ENCODE data around the gene OTUD3. TPM values are rescaled to one million over a fixed set of nuclear protein-coding genes. Genes with fewer than 3 reads are reported as not detected.

The OTUD3 gene
- polyA plus RNA-seq, 1 of the 3 experiments (the other 2 are of a cell fraction), result 2.6 TPM

DNA sequence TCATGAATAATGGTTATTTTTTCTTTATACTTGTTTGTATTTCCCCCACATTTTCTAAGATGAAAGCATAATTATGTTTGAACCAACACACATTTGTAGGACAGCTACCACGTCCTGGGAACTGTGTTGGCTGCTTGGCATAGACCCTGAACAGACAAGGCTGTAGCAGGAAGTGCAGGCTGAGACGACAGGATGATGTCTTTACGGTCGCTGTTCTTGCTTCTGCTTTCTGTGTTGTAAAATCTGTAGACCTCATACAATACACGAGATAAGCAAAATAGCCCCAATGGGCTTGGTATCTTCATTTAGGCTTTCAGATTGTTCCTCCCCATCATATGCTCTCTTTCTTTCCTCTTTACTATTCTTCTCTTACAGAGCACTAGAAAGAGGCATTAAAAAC lies 23.3 kb upstream of the OTUD3 start:
- POLR2A ChIA-PET, result no interaction called here
- CTCF ChIA-PET, result no interaction called here
- no peak overlapping the region for H3K9ac ChIP-seq
- no peaks in the 10 kb centered on the region for H3F3A ChIP-seq (replicated peaks; ENCODE audit: insufficient read depth)
- no peak for DNase-seq
- no peaks in the 10 kb centered on the region for H4K20me1 ChIP-seq (ENCODE audit: insufficient read depth)
- no peak overlapping the region for H2AFZ ChIP-seq (ENCODE audit: low read depth)
- no peaks in the 10 kb centered on the region for H3K9me3 ChIP-seq
- no peaks in the 10 kb centered on the region for H3K9me2 ChIP-seq
- 41% methylated on average over 5 of the region's 5 CpGs for WGBS (ENCODE audit: low lambda C conversion rate)
- no peak overlapping the region for H3K27ac ChIP-seq (ENCODE audit: low read depth in 2 of 2, low read length in 1 of 2)
- H3K79me2 ChIP-seq (ENCODE audit: insufficient read depth), result no peaks in the 10 kb centered on the region
- H3K27me3 ChIP-seq (ENCODE audit: insufficient read depth), result no peaks in the 10 kb centered on the region
- no peak overlapping the region for H3K4me3 ChIP-seq (ENCODE audit: low read depth in 2 of 2, low read length in 1 of 2)
- H3K36me3 ChIP-seq (replicated peaks in 1 of 2; ENCODE audit: control insufficient read depth in 1 of 2, insufficient read depth in 2 of 2, low read length in 1 of 2), result no peaks in the 10 kb centered on the region
- TF ChIP-seq RAD21 (IDR thresholded peaks at IDR 0.05; ENCODE audit: low read length) (no peak), MXI1 (IDR thresholded peaks at IDR 0.05; ENCODE audit: low read depth, low read length) (no peak)
- no peak overlapping the region for H3K4me2 ChIP-seq
- H3K4me1 ChIP-seq (ENCODE audit: control insufficient read depth in 1 of 2, insufficient read depth in 2 of 2, low read depth in 1 of 2, low read length in 1 of 2), result no peaks in the 10 kb centered on the region; a peak in 2 of 4 replicates

DNA sequence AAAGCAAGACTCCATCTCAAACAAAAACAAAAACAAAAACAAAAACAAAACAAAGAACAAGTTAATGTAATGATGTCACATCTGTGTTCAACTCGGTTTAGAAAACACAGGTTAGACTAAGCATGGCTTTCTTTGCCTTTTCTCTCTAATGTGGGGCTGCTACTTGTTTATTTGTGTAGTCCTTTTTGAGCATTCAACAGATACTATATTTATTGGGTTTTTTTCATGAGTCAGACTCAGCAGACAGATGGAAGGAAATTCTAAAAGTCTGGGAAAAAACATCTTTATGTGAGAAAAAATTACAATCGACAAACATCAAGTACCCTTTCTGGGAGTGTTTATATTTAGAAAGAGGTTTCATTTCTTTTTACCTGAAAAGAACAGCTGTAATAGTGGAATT lies 22.3 kb upstream of the OTUD3 start:
- Histone ChIP-seq H3K27ac (ENCODE audit: low read depth in 2 of 2, low read length in 1 of 2) (no peak overlapping the region), H3F3A (replicated peaks; ENCODE audit: insufficient read depth) (no peaks in the 10 kb centered on the region), H3K9me2 (no peaks in the 10 kb centered on the region), H3K27me3 (ENCODE audit: insufficient read depth) (no peaks in the 10 kb centered on the region), H3K9ac (no peak overlapping the region), H3K4me3 (ENCODE audit: low read depth in 2 of 2, low read length in 1 of 2) (no peak overlapping the region), H3K79me2 (ENCODE audit: insufficient read depth) (no peaks in the 10 kb centered on the region), H2AFZ (ENCODE audit: low read depth) (no peak overlapping the region), H3K4me1 (ENCODE audit: control insufficient read depth in 1 of 2, insufficient read depth in 2 of 2, low read depth in 1 of 2, low read length in 1 of 2) (no peaks in the 10 kb centered on the region; a peak in 2 of 4 replicates), H3K9me3 (no peaks in the 10 kb centered on the region), H4K20me1 (ENCODE audit: insufficient read depth) (no peaks in the 10 kb centered on the region), H3K36me3 (replicated peaks in 1 of 2; ENCODE audit: control insufficient read depth in 1 of 2, insufficient read depth in 2 of 2, low read length in 1 of 2) (no peaks in the 10 kb centered on the region), H3K4me2 (no peak overlapping the region)
- ChIA-PET POLR2A (no interaction called here), CTCF (interaction anchor here (0.8 kb wide), 1 partner anchor 293 kb away, joined by 3 read pairs; no protein-coding TSS in a partner anchor)
- no peak for DNase-seq
- WGBS (ENCODE audit: low lambda C conversion rate), result 49% methylated on average over 2 of the region's 2 CpGs
- TF ChIP-seq POLR2AphosphoS5 (IDR thresholded peaks at IDR 0.05; ENCODE audit: low read depth, low read length) (no peak), TEAD4 (IDR thresholded peaks at IDR 0.05; ENCODE audit: borderline replicate concordance, insufficient read depth) (no peak), JUND (IDR thresholded peaks at IDR 0.05) (no peak), GATA2 (CRISPR knock-in tag; IDR thresholded peaks at IDR 0.05) (no peak), REST (IDR thresholded peaks at IDR 0.05; ENCODE audit: low read depth, low read length) (no peak), USF2 (IDR thresholded peaks at IDR 0.05; ENCODE audit: borderline replicate concordance, low read depth, low read length) (no peak), ELF1 (IDR thresholded peaks at IDR 0.05) (no peak), MAX (IDR thresholded peaks at IDR 0.05; ENCODE audit: low read depth) (no peak), CHD2 (IDR thresholded peaks at IDR 0.05; ENCODE audit: low read length, partially characterized antibody) (no peak), RFX5 (IDR thresholded peaks at IDR 0.05; ENCODE audit: low read length) (no peak), RXRA (IDR thresholded peaks at IDR 0.05; ENCODE audit: borderline replicate concordance, low read depth) (no peak), CTCF (IDR thresholded peaks at IDR 0.05) (no peak), MXI1 (IDR thresholded peaks at IDR 0.05; ENCODE audit: low read depth, low read length) (no peak), MEF2A (IDR thresholded peaks at IDR 0.05; ENCODE audit: borderline replicate concordance, low read depth) (no peak)
- TF ChIP-seq, protein P1, sequence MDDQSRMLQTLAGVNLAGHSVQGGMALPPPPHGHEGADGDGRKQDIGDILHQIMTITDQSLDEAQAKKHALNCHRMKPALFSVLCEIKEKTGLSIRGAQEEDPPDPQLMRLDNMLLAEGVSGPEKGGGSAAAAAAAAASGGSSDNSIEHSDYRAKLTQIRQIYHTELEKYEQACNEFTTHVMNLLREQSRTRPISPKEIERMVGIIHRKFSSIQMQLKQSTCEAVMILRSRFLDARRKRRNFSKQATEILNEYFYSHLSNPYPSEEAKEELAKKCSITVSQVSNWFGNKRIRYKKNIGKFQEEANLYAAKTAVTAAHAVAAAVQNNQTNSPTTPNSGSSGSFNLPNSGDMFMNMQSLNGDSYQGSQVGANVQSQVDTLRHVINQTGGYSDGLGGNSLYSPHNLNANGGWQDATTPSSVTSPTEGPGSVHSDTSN (IDR thresholded peaks at IDR 0.05), result no peak
- TF ChIP-seq, protein P2, sequence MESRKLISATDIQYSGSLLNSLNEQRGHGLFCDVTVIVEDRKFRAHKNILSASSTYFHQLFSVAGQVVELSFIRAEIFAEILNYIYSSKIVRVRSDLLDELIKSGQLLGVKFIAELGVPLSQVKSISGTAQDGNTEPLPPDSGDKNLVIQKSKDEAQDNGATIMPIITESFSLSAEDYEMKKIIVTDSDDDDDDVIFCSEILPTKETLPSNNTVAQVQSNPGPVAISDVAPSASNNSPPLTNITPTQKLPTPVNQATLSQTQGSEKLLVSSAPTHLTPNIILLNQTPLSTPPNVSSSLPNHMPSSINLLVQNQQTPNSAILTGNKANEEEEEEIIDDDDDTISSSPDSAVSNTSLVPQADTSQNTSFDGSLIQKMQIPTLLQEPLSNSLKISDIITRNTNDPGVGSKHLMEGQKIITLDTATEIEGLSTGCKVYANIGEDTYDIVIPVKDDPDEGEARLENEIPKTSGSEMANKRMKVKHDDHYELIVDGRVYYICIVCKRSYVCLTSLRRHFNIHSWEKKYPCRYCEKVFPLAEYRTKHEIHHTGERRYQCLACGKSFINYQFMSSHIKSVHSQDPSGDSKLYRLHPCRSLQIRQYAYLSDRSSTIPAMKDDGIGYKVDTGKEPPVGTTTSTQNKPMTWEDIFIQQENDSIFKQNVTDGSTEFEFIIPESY (IDR thresholded peaks at IDR 0.05; ENCODE audit: borderline replicate concordance, low read depth), result no peak

All from SK-N-SH (cell line).